K562 (cell line): ENCODE results near the gene SLC4A2. TPM values are rescaled to one million over a fixed set of nuclear protein-coding genes. Genes with fewer than 3 reads are reported as not detected.

Experiments used
- ARNT ChIP-seq, 2 experiments: fragments of 450-650 bp; IDR thresholded peaks; 2 replicates each; pipeline ENCODE4 v1.6.1; 2016; ENCODE audit warnings: mild to moderate bottlenecking in 1 of 2
- ATF2 ChIP-seq: sonication (generic); formaldehyde crosslinking; IDR thresholded peaks from 2 replicates; pipeline ENCODE4 v1.8.1; 2022; ENCODE audit warnings: missing genetic modification reagents
- ETS1 ChIP-seq: conservative IDR thresholded peaks from 2 replicates; pipeline ENCODE4 v1.6.1; 2011; ENCODE audit warnings: low read depth, mild to moderate bottlenecking, low read length; ENCODE audit not compliant: control insufficient read depth
- NKRF ChIP-seq: fragments of 450-650 bp; IDR thresholded peaks from 2 replicates; pipeline ENCODE4 v1.6.1; 2016; ENCODE audit warnings: borderline replicate concordance
- RBFOX2 ChIP-seq: fragments of 200-400 bp; formaldehyde crosslinking; IDR thresholded peaks from 2 replicates; pipeline ENCODE4 v1.6.1; 2017; ENCODE audit warnings: low read depth, mild to moderate bottlenecking, low read length, moderate library complexity
- RBM22 ChIP-seq: fragments of 200-400 bp; formaldehyde crosslinking; IDR thresholded peaks from 2 replicates; pipeline ENCODE4 v1.6.1; 2018; ENCODE audit warnings: low read length, low read depth; ENCODE audit not compliant: poor library complexity, severe bottlenecking
- SAFB ChIP-seq: fragments of 200-400 bp; formaldehyde crosslinking; IDR thresholded peaks from 2 replicates; pipeline ENCODE4 v1.6.1; 2017; ENCODE audit warnings: low read depth, low read length, borderline replicate concordance
- SMARCE1 ChIP-seq: fragments of 450-650 bp; IDR thresholded peaks from 2 replicates; pipeline ENCODE4 v1.7.1; 2016; ENCODE audit warnings: mild to moderate bottlenecking
- SRF ChIP-seq, 2 experiments: fragments of 250-450, 450-650 bp in 1 of 2; sonication (Bioruptor Pico) in 1 of 2; sonication (generic) in 1 of 2; formaldehyde crosslinking; IDR thresholded peaks; 2 replicates each; pipeline versions ENCODE4 v1.5.0 to v1.5.1; 2020 to 2022; ENCODE audit warnings: mild to moderate bottlenecking in 1 of 2, missing genetic modification reagents in 1 of 2
- SRSF7 ChIP-seq: fragments of 200-400 bp; formaldehyde crosslinking; optimal IDR thresholded peaks from 2 replicates; pipeline ENCODE3; 2017; ENCODE audit warnings: mild to moderate bottlenecking, low read depth, low read length
- TCF7L2 ChIP-seq: fragments of 150-350 bp; IDR thresholded peaks from 2 replicates; pipeline ENCODE4 v1.6.1; 2016; ENCODE audit warnings: low read depth, mild to moderate bottlenecking, low read length, moderate library complexity
- TGIF2 ChIP-seq: sonication (generic); formaldehyde crosslinking; IDR thresholded peaks from 2 replicates; pipeline ENCODE4 v1.8.1; 2022; ENCODE audit warnings: mild to moderate bottlenecking, missing genetic modification reagents, moderate library complexity
- WHSC1 ChIP-seq: IDR thresholded peaks from one replicate; pipeline ENCODE4 v1.6.1; 2012; ENCODE audit warnings: low read length, control low read depth, inconsistent platforms
- ZBTB1 ChIP-seq: sonication (generic); formaldehyde crosslinking; IDR thresholded peaks from 2 replicates; pipeline ENCODE4 v1.8.1; 2023; ENCODE audit warnings: missing genetic modification reagents, low read depth, mild to moderate bottlenecking, borderline replicate concordance
- ZBTB2 ChIP-seq: fragments of 450-650 bp; IDR thresholded peaks from 2 replicates; pipeline ENCODE4 v1.6.1; 2016; ENCODE audit warnings: antibody characterized with exemption
- ZEB2 ChIP-seq: fragments of 450-650 bp; IDR thresholded peaks from 2 replicates; pipeline ENCODE4 v1.6.1; 2016
- ZFP91 ChIP-seq: sonication (generic); formaldehyde crosslinking; IDR thresholded peaks from 2 replicates; pipeline ENCODE4 v1.8.0; 2022; ENCODE audit warnings: mild to moderate bottlenecking, missing genetic modification reagents
- ZNF717 ChIP-seq: fragments of 250-450 bp; sonication (Bioruptor Pico); IDR thresholded peaks from 2 replicates; pipeline ENCODE4 v1.5.0; 2021
- ZNF79 ChIP-seq: fragments of 250-450 bp; sonication (Bioruptor Pico); IDR thresholded peaks from 2 replicates; pipeline ENCODE4 v1.4.0; 2020; ENCODE audit warnings: low read depth, mild to moderate bottlenecking, moderate library complexity
- polyA plus RNA-seq, 8 experiments: library from polyadenylated mRNA; depleted of rRNA in 4 of 8; stranded (reverse) in 5 of 8; unstranded in 3 of 8; fragments of >200 nt; fragmentation: Nextera tagmentation in 2 of 8; fragmentation: Illumina TruSeq in 1 of 8; extraction: Ambion mirVana in 2 of 8; extraction: Trizol in 1 of 8; gene quantifications; 2 replicates each; pipeline versions ENCODE4 v1.2.1 to v1.2.3, GENCODE V29; 2011 to 2014; ENCODE audit warnings: inconsistent platforms in 1 of 8, missing spikeins in 1 of 8
- total RNA-seq, 7 experiments: library from RNA; depleted of rRNA in 6 of 7; stranded (reverse); fragments of >200 nt in 6 of 7; fragmentation: Illumina TruSeq in 2 of 7; extraction: Trizol in 2 of 7; gene quantifications; 2 replicates each; pipeline versions ENCODE4 v1.2.1 to v1.2.3, GENCODE V29; 2011 to 2021; ENCODE audit warnings: low replicate concordance in 1 of 7

SLC4A2 gene
- total and polyA plus RNA-seq, 9 of the 15 experiments (the other 6 are each of a cell fraction or from before 2014, with no cell fraction given): 11.4 to 375 (median 130) TPM

- no peak for TF ChIP-seq ZFP91 (CRISPR knock-in tag)
- no peak for TF ChIP-seq SRSF7
- no peak for TF ChIP-seq ATF2 (CRISPR knock-in tag)
- no peak for TF ChIP-seq TCF7L2
- no peak for TF ChIP-seq ZEB2
- TF ChIP-seq NKRF: peak; percentile 69; the same call in 1 of the 2 replicates
- TF ChIP-seq ETS1: peak; percentile 36; the same call in 1 of the 2 replicates
- peak; percentile 16; the same call in 1 of the 2 replicates for TF ChIP-seq ZBTB2
- TF ChIP-seq SMARCE1: 0 out of 2 replicates have a peak, but pooled peaks have one; percentile 10
- TF ChIP-seq ZNF79 (CRISPR knock-in tag): no peak
- peak in 1 of 2 experiments; percentile 22; a peak in 1 of 4 replicates for TF ChIP-seq SRF (CRISPR knock-in tag; IDR thresholded peaks at IDR 0.05)
- peak; percentile 63; the same call in 1 of the 2 replicates for TF ChIP-seq TGIF2 (CRISPR knock-in tag)
- no peak for TF ChIP-seq ZNF717
- TF ChIP-seq ZBTB1 (CRISPR knock-in tag): peak; percentile 24; the same call in 1 of the 2 replicates
- TF ChIP-seq RBM22: peak; percentile 11
- TF ChIP-seq ARNT (IDR thresholded peaks at IDR 0.05): no peak
- 0 out of 2 replicates have a peak, but pooled peaks have one; percentile 58 for TF ChIP-seq SAFB
- peak; percentile 54 for TF ChIP-seq RBFOX2
- no peak for TF ChIP-seq WHSC1
Measured at GRCh38 chr7:151081170-151082101, 22.0 kb downstream of the SLC4A2 start (continued).
